Activated naive CD4-positive, alpha-beta T cell treated with anti-CD3 and anti-CD28 coated beads, Interleukin-2, amount 10 ng/mL, durations not matched to agents 5 hours and 36 hours (primary cell): Measurements from ENCODE around the gene AARS2. TPM values are rescaled to one million over a fixed set of nuclear protein-coding genes. Genes with fewer than 3 reads are reported as not detected.

Source experiments
- total RNA-seq, 2 experiments: library from RNA; stranded (reverse); gene quantifications; one replicate each; pipeline ENCODE4 v1.2.3, GENCODE V29; 2021

The AARS2 gene
- 10 to 100 TPM; 14.6 to 15.8 TPM for total RNA-seq

GRCh38 chr6:44312901-44313788 is at the start of gene AARS2:
Gene AARS2, minus strand, starts transcription at chr6:44313347. Its CDS starts 24 bp downstream, at chr6:44313323.

GRCh38 chr6:44342489-44342888 is 29.3 kb upstream of the AARS2 start, which contains the start of gene SPATS1:
Gene SPATS1, plus strand, starts transcription at chr6:44342650. Its CDS starts 446 bp downstream, at chr6:44343096.

DNA sequence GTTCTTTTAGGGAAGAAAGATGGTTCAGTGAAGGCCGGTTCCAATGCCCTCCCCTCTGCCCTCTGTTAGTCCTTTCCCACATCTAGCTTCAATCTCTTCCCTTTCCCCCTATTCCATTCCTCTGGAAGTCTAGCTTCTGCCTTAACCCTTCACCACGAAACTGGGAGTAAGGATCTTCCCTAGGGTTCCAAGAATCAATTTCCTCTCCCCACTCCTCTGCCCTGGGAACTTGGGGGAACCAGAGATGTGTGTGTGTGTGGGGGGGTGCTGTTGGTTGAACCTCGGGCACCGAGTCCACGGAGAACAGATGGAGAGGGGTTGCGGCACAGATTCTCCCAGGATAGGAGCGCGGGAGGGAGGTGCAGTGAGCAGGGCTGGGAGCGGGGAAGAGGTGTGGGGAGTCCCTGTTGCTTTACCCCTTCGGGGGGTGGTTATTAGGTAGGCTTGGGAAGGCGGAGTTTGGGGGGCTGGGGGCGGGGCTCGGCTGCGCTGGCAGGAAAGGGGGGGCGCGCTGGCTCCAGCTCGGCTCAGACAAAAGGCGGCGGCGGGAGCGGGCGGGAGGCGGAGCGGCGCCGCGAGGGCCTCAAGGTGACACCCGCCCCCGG is 43.1 kb downstream of the AARS2 start, which contains the start of gene TMEM151B:
TSS of gene TMEM151B (plus strand) at position 530 of the 605 bp plus-strand sequence. CDS start 293 bp downstream, outside the sequence.

GRCh38 chr6:44265007-44265721 is 48.0 kb downstream of the AARS2 start, which contains the start of gene NFKBIE:
Gene NFKBIE, minus strand, starts transcription at chr6:44265551. Its CDS starts 205 bp downstream, at chr6:44265346.

GRCh38 chr6:44257025-44257752 is 56.0 kb downstream of the AARS2 start, which contains the start of gene SLC35B2:
Gene SLC35B2, minus strand, starts transcription at chr6:44257528. Its CDS starts 118 bp downstream, at chr6:44257410.

Other genes with a start within 250 kb of the AARS2 start
- gene MRPL14, start 185.9 kb downstream of the AARS2 start, total RNA-seq: 10 to 100 TPM; 49.2 TPM
- 10 to 100 TPM; 15.6 to 15.8 TPM for gene TMEM63B, start 185.8 kb downstream of the AARS2 start, total RNA-seq
- gene CAPN11, start 154.5 kb downstream of the AARS2 start, total RNA-seq: not detected
- gene MYMX, start 96.4 kb downstream of the AARS2 start, total RNA-seq: not detected
- 10 to 100 TPM; 18.1 to 23.1 TPM for gene SLC29A1, start 89.8 kb downstream of the AARS2 start, total RNA-seq
- gene HSP90AB1, start 66.2 kb downstream of the AARS2 start, total RNA-seq: 100 to 1,000 TPM; 398 to 401 TPM
- gene SLC35B2, start 55.8 kb downstream of the AARS2 start, total RNA-seq: 10 to 100 TPM; 32.1 to 33.1 TPM
- 10 to 100 TPM; 11.8 to 14.3 TPM for gene NFKBIE, start 47.8 kb downstream of the AARS2 start, total RNA-seq
- not detected for gene TMEM151B, start 42.9 kb downstream of the AARS2 start, total RNA-seq
- gene SPATS1, start 29.3 kb upstream of the AARS2 start, total RNA-seq: not detected
- 10 to 100 TPM; 21.5 to 21.8 TPM for gene CDC5L, start 74.4 kb upstream of the AARS2 start, total RNA-seq